HG03571 (cell line): ENCODE results near the gene KARS1.
A peak's percentile ranks its signal among the peaks of the same experiment; 100 is the strongest.

Source experiments
- ATAC-seq: cut with Tn5 transposase; IDR thresholded peaks from one replicate; pipeline ENCODE4 v1.9.1; 2021; ENCODE audit not compliant: unreplicated experiment

KARS1 gene

GRCh38 chr16:75647492-75648264, at the start of gene KARS1, which contains the start of gene TERF2IP:
TSS of gene KARS1 (minus strand) at chr16:75647665. CDS start at chr16:75647639, 26 bp downstream.
TSS of gene TERF2IP (plus strand) at chr16:75647773. CDS start at chr16:75647883, 110 bp downstream.
- ATAC-seq = peak; percentile 84

GRCh38 chr16:75695708-75696107, 48.2 kb upstream of the KARS1 start:
- no peak for ATAC-seq

- no peak for ATAC-seq
These were observed 39.9 kb upstream of the KARS1 start for GRCh38 chr16:75687361-75687760.

DNA sequence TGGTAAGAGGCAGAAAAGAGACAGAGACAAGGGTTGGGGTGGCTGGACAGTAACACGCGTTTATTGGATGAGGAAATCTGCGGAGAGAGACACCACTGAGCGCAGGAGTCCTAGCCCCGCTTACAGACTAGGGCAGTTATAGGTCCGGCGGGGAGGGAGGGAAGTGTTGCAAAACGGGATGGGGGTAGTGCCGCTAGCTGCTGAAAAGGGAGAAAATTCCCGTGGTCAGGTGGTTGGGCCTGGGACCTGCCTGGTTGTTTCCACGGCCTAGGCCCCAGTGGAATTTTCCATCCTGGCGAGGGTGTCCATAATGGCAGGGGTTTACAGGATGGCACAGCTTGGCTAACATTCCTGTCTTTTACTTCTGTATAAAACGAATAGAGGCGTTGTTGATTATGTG, 34.8 kb upstream of the KARS1 start:
- no peak for ATAC-seq

GRCh38 chr16:75679366-75679765, 31.9 kb upstream of the KARS1 start:
- no peak for ATAC-seq

GRCh38 chr16:75676909-75677308, 29.4 kb upstream of the KARS1 start, which contains the start of gene CPHXL2:
TSS of gene CPHXL2 (minus strand) at chr16:75677009. CDS start at chr16:75676999, 10 bp downstream.
- no peak for ATAC-seq

GRCh38 chr16:75667503-75667902, 20.0 kb upstream of the KARS1 start:
- no peak for ATAC-seq

- no peak for ATAC-seq
These were observed 13.3 kb upstream of the KARS1 start for GRCh38 chr16:75660726-75661302.

- no peak for ATAC-seq
These were observed 12.9 kb upstream of the KARS1 start for GRCh38 chr16:75660321-75660720.

DNA sequence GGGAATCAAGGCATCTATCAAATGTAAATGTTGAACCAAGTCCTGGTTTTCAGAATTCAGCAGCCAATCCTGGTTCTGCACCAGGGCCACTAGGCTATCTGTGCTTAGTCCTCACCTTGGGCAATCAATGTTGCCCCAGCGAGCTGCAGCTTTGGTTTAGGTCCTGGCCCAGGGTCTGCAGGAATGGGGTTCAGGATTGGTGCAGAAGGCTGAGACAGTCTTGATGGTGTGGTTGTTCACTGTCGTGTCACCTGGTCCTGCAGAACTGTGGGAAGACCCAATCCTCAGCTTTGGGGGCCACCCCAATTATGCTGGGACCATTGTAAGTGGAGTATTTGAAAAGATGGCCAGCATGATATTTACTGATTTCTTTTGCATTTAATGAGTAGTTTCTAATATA, 10.7 kb upstream of the KARS1 start:
- no peak for ATAC-seq

- no peak for ATAC-seq
These were observed 6.5 kb upstream of the KARS1 start for GRCh38 chr16:75653922-75654321.

DNA sequence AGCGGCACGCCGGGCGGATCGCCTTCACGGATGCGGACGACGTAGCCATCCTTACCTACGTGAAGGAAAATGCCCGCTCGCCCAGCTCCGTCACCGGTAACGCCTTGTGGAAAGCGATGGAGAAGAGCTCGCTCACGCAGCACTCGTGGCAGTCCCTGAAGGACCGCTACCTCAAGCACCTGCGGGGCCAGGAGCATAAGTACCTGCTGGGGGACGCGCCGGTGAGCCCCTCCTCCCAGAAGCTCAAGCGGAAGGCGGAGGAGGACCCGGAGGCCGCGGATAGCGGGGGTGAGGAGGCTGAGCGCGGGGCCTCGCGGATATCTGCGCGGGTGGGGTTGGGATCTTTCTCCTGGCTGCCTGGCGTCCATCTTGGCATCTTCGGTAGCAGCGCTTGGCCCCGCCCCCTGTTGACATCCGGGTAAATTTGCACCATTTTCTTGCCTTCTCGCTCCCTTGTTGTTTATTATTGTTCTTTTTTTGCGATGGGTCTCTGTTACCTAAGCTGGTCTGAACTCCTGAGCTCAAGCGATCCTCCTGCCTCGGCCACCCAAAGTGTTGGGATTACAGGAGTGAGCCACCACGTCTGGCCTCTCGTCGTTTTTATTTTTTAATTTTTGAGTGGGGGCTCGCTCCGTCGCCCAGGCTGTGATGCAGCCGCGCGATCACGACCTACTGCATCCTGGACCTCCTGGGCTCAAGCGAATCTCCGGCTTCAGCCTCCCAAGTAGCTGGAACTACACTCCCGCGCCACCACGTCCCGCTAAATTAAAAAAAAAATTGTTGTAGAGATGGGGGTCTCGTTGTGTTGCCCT, 1.0 kb upstream of the KARS1 start:
- ATAC-seq = peak; percentile 34

DNA sequence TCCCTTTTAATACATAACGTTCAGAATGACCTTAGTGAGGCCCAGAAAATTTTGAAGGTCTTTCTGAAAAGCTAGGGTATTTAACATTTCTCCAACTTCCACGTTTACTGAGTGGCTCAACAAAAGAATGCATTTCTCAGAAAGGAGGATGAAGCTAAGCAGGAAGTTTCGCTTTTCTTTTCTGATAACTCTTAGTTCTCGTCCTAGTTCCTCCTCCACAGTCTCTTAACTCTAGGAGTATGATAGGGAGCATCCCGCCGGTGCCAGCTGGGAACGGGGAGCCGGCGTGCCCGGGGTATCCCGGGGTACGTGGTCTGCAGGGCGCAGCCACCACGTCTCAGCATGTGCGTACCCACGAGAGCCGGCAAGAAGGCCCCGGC, 363 bp downstream of the KARS1 start:
- peak; percentile 13 for ATAC-seq

- no peak for ATAC-seq
These were observed 3.0 kb downstream of the KARS1 start for GRCh38 chr16:75644240-75645012.

DNA sequence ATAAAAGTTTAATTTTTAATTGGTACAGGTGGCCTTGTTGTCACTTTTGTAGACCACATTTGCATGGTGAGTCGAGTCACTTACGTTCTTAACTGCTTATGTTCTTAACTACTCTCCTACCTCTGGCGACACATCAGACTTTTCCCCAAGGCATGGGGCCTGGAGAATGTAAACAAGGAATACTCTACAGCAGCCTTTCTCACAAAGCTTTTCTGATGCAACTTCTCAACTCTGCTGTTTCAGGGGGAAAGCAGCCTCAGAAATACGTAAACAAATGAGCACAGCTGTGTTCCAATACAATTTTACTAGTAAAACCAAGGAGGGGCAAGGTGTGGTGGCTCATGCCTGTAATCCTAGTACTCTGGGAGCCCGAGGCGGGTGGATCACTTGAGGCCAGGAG, 6.9 kb downstream of the KARS1 start:
- no peak for ATAC-seq

DNA sequence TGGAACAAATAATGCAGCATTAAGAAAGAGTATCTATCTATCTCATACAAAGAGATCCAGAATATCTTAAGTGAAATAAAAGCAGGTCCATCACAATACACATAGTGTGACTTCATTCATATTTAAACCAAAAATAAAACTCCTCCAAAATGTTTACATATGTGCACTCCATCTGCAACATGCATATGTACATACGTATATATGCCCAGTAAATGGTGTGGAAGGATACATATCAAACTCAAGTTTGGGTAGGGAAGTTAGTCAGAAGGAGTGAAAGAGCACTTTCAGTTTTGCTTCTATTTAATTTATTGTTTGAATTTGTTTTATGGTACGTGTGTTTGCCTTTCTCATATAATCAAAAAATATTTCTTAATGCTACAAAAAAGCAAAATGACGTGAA, 12.4 kb downstream of the KARS1 start:
- ATAC-seq = no peak

- ATAC-seq = no peak
These were observed 14.6 kb downstream of the KARS1 start for GRCh38 chr16:75632857-75633256.

DNA sequence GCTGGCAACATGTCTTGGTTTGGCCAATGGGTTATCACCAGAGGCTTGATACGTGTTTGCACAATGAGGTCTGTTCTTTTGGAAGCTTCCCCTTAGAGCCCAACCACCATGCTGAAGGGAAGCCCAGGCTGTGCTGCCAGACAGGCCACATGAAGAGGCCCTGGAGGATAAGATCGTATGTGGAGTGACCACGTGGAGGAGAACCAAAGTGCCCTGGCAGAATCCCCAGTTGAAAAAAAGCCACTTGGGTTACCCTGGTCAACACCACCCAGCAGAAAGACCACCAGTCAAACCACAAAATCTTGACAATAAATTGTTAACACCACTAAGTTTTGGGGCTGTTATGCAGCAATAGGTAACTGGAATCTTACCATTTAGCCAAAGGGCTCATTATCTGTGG, 17.4 kb downstream of the KARS1 start:
- ATAC-seq = no peak

DNA sequence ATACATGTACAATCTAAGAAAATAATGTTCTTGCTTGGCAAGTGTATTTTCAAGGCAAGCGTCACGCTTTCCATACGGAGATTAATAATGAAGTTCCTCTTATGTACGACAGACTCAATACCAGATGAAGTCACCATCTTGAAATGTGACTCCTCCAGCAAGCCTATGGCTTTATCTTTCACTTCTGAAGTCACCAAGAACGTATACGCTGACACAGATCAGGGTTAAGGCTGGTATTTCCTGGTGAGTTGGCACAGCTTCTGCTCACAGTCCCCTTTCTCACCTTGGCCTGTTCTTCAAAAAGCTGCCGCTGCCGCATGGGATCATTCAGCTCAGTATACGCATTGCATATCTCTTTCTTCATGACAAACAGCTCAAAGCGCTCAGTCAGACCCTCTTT, 18.3 kb downstream of the KARS1 start:
- ATAC-seq = no peak

- no peak for ATAC-seq
These were observed 19.1 kb downstream of the KARS1 start for GRCh38 chr16:75628351-75628750.

GRCh38 chr16:75627851-75628250, 19.6 kb downstream of the KARS1 start:
- no peak for ATAC-seq
